Measurements from ENCODE around the gene FCGR1A.
"Not testable (repeated sequence)": the region's sequence is repeated elsewhere in the genome, so short reads cannot be mapped to it uniquely, and the experiment has no call there.

GRCh38 chr1:149748144-149748500, 34.4 kb upstream of the FCGR1A start:
- TF ChIP-seq YY1 (IDR thresholded peaks at IDR 0.05; ENCODE audit: extremely low read depth, insufficient replicate concordance, low read depth, low read length); MAX (IDR thresholded peaks at IDR 0.05); POLR2A (IDR thresholded peaks at IDR 0.05; ENCODE audit: borderline replicate concordance, extremely low read depth, insufficient read depth, insufficient read length); CTCF (IDR thresholded peaks at IDR 0.05 in 2 of 3, conservative IDR thresholded peaks at IDR 0.05 in 1 of 3; ENCODE audit: borderline replicate concordance in 1 of 3, insufficient read depth in 1 of 3, low read depth in 2 of 3, low read length in 2 of 3); EGR1 (IDR thresholded peaks at IDR 0.05; ENCODE audit: low read depth); POLR2AphosphoS5 (IDR thresholded peaks at IDR 0.05; ENCODE audit: low read depth, low read length); EZH2 (IDR thresholded peaks at IDR 0.05): not testable (repeated sequence)

Measured in HCT116 (cell line).